Right atrium auricular region (tissue), 2 donors: ENCODE data around the gene CCDC167. TPM values are rescaled to one million over a fixed set of nuclear protein-coding genes. Genes with fewer than 3 reads are reported as not detected.

ENCODE experiments used
- DNase-seq: peaks from one replicate; pipeline ENCODE4 v3.0.0-alpha.2; 2019; ENCODE audit warnings: low spot score
- H3K27ac ChIP-seq, 2 donors: fragments of 200-600 bp; sonication (generic); 1 replicate in 1 of 2; 2 replicates in 1 of 2; pipeline ENCODE4 v1.5.1; 2016 to 2019
- H3K27me3 ChIP-seq, 2 donors: fragments of 200-600 bp; sonication (generic); one replicate each; pipeline versions ENCODE4 v1.5.1 to v1.6.0; 2017 to 2019
- H3K36me3 ChIP-seq: fragments of 200-600 bp; sonication (generic); one replicate; pipeline ENCODE4 v1.5.1; 2016
- H3K4me1 ChIP-seq, 2 donors: fragments of 200-600 bp; sonication (generic); one replicate each; pipeline versions ENCODE4 v1.5.1 to v1.6.0; 2017 to 2019
- H3K4me3 ChIP-seq, 2 donors: fragments of 200-600 bp; sonication (generic); 1 replicate in 1 of 2; 2 replicates in 1 of 2; pipeline ENCODE4 v1.5.1; 2017 to 2019; ENCODE audit warnings: mild to moderate bottlenecking in 1 of 2, moderate library complexity in 1 of 2
- H3K9me3 ChIP-seq, 2 donors: fragments of 200-600 bp; sonication (generic); one replicate each; pipeline ENCODE4 v1.5.1; 2019
- total RNA-seq, 2 donors: library from RNA; depleted of rRNA; stranded (reverse); fragments of >200 nt; gene quantifications; one replicate each; pipeline ENCODE4 v1.1.0, GENCODE V29; 2016
- TF ChIP-seq, protein P1 (sequence below), 2 donors: fragments of 200-600 bp; sonication (generic); IDR thresholded peaks; one replicate each; pipeline ENCODE4 v1.5.1; 2019; ENCODE audit warnings: antibody characterized with exemption in 2 of 2

Gene CCDC167
- total RNA-seq, 2 donors from 2014 or later: 26.1 to 39.6 TPM

DNA sequence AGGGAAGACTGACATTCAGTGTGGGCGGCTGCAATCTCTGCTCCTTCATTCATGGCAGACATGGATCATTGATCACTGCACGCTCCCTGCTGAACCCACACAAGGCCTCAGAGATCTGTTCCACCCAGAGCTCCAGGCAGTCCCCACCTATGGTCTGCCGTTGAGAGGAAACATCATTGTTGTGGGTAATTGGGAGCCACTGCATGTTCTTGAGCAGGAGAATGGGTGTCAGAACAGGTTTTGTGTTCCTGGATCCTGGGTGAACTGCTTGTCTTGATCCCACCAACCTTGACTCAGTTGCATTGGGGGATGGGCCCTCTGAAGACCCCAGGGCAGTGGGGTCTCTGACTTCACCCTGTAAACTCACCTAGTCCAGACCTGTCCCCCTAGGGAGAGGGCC is 23.1 kb upstream of the CCDC167 start:
- Histone ChIP-seq H3K27me3 (no peaks in the 10 kb centered on the region), H3K4me1 (no peaks in the 10 kb centered on the region), H3K36me3 (no peaks in the 10 kb centered on the region), H3K27ac (no peak overlapping the region), H3K4me3 (no peak overlapping the region), H3K9me3 (no peaks in the 10 kb centered on the region)
- TF ChIP-seq, protein P1, sequence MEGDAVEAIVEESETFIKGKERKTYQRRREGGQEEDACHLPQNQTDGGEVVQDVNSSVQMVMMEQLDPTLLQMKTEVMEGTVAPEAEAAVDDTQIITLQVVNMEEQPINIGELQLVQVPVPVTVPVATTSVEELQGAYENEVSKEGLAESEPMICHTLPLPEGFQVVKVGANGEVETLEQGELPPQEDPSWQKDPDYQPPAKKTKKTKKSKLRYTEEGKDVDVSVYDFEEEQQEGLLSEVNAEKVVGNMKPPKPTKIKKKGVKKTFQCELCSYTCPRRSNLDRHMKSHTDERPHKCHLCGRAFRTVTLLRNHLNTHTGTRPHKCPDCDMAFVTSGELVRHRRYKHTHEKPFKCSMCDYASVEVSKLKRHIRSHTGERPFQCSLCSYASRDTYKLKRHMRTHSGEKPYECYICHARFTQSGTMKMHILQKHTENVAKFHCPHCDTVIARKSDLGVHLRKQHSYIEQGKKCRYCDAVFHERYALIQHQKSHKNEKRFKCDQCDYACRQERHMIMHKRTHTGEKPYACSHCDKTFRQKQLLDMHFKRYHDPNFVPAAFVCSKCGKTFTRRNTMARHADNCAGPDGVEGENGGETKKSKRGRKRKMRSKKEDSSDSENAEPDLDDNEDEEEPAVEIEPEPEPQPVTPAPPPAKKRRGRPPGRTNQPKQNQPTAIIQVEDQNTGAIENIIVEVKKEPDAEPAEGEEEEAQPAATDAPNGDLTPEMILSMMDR (IDR thresholded peaks at IDR 0.05): no peak
- no peak for DNase-seq

DNA sequence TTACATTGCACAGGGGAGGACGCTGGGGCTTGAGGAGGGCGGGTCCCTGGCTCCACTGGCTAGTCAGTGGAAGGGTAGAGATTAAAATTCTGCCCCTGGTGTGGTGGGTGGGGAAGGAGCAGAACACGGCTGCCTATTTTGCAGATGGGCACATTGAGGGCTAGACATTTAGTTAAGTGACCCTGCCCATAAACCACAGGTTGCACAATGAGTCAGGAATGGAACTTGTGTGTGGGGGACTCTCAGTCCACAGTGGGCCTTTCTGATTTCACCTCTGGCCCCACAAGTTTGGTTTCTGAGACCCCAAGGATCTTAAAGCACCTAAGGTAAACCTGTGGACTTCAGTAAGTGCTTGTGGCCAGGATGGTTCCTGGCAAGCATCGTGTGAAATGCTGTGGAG is 22.0 kb upstream of the CCDC167 start:
- Histone ChIP-seq H3K27ac (no peak overlapping the region), H3K36me3 (no peaks in the 10 kb centered on the region), H3K27me3 (no peaks in the 10 kb centered on the region), H3K4me1 (no peaks in the 10 kb centered on the region), H3K4me3 (no peak overlapping the region), H3K9me3 (no peaks in the 10 kb centered on the region)
- TF ChIP-seq, protein P1 (IDR thresholded peaks at IDR 0.05): no peak
- DNase-seq: no peak

DNA sequence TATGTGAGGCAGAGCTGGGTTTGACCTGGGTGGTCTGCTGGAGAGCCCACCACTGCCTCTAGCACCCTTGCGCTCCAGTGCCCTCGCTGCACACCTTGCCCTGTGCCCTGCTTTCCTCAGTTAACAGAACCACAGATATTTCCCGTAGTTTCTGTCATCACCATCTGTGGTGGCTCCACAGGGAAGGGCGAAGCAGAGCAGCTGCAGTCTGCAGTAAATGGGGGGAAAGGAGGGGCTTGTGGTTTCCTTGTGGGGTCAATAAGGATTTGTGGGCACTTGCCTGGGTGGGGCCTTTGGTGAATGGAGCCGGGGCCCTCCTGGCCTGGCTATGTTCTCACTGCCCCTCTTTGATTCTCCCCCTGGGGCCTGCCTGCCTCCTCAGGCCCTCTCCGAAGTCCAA is 21.2 kb upstream of the CCDC167 start:
- Histone ChIP-seq H3K27ac (no peak overlapping the region), H3K36me3 (no peaks in the 10 kb centered on the region), H3K4me3 (no peak overlapping the region), H3K27me3 (no peaks in the 10 kb centered on the region), H3K9me3 (no peaks in the 10 kb centered on the region), H3K4me1 (peaks cover 0 to 7% of the 10 kb centered on the region in 2 donors)
- no peak for DNase-seq
- TF ChIP-seq, protein P1 (IDR thresholded peaks at IDR 0.05): no peak

DNA sequence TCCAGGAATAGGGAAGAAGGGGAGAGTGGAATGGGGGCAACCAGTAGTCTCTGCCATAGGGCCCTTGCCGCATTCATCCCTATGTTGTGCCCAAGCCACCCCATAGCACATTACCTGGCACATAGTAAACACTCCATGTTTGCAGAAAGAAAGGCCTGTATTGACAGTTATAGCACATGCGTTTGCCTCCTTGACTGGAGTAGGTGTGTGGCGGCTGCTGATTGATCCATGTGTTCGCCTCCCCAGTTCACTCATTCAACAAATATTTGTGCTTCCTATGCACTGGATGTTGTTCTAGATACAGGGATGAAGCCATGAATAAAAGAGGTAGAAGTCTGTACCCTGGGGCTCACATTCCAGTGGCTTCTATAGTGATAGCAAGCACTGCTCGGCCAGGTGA is 19.8 kb upstream of the CCDC167 start:
- Histone ChIP-seq H3K4me3 (no peak overlapping the region), H3K4me1 (peaks cover 0 to 12% of the 10 kb centered on the region in 2 donors), H3K27ac (no peak overlapping the region), H3K9me3 (no peaks in the 10 kb centered on the region), H3K27me3 (no peaks in the 10 kb centered on the region), H3K36me3 (no peaks in the 10 kb centered on the region)
- TF ChIP-seq, protein P1 (IDR thresholded peaks at IDR 0.05): no peak
- no peak for DNase-seq

DNA sequence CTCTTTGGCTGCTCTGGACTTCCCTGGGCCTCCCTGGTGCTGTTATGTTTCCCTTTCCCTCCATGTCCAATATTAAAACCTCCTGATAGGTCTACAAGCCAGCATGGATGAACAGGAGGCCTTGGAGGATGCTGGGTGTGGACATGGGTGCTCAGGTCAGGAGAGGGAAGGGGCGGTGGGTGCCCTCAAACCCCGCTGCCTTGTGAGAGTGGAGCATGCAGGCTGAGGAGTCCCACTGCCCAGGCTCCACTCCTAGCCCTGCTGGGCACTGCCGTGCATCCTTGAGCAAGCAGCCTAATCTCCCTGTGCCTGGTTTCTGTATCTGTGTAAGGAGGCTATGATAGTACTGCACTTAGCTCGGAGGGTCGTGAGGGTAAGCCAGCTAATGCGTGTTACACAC is 18.4 kb upstream of the CCDC167 start:
- Histone ChIP-seq H3K9me3 (no peaks in the 10 kb centered on the region), H3K27me3 (no peaks in the 10 kb centered on the region), H3K4me3 (no peak overlapping the region), H3K27ac (no peak overlapping the region), H3K36me3 (no peaks in the 10 kb centered on the region), H3K4me1 (peaks cover 0 to 12% of the 10 kb centered on the region in 2 donors)
- no peak for DNase-seq
- TF ChIP-seq, protein P1 (IDR thresholded peaks at IDR 0.05): no peak

DNA sequence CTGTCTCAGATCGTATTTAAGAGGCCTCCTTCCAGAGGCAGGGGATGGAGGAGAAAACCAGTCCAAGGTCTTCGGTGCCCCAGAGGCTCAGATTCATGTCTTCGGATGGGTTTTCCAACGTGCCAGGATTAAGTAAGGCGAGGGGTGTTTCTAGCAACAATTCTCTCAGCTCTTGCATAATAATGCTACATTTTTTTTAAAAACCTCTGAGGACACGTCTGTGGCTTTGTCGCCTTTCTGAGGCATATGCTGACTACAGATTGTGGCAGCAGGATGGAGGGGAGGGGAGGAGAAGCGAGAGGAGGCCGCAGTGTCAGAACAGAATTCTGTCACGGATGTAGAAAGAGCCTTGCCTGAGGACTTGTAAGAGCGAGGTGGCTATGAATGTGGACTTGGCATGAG is 17.7 kb upstream of the CCDC167 start:
- H3K36me3 ChIP-seq: no peaks in the 10 kb centered on the region
- H3K4me3 ChIP-seq: no peak overlapping the region
- no peak for DNase-seq
- TF ChIP-seq, protein P1 (IDR thresholded peaks at IDR 0.05): no peak
- no peaks in the 10 kb centered on the region for H3K9me3 ChIP-seq
- no peak overlapping the region for H3K27ac ChIP-seq
- H3K4me1 ChIP-seq: peaks cover 0 to 12% of the 10 kb centered on the region in 2 donors
- H3K27me3 ChIP-seq: no peaks in the 10 kb centered on the region
